Brain pericyte (primary cell): Measurements from ENCODE around the gene SRRT.
"Not testable (repeated sequence)": the region's sequence is repeated elsewhere in the genome, so short reads cannot be mapped to it uniquely, and the experiment has no call there.

ENCODE experiments used
- DNase-seq: peaks from one replicate; pipeline ENCODE4 v3.0.0-alpha.2; 2012; ENCODE audit warnings: low read depth, low spot score

The SRRT gene

GRCh38 chr7:100929808-100930174 lies 54.9 kb downstream of the SRRT start:
- DNase-seq, result no peak

- no peak for DNase-seq
Measured at GRCh38 chr7:100933734-100934133, 58.8 kb downstream of the SRRT start.

GRCh38 chr7:100935381-100935780 lies 60.5 kb downstream of the SRRT start:
- DNase-seq, result not testable (repeated sequence)

- not testable (repeated sequence) for DNase-seq
Measured at GRCh38 chr7:100936167-100936566, 61.3 kb downstream of the SRRT start.
